Neural crest cell (in vitro differentiated cells): ENCODE measurements around the gene ETNPPL. TPM values are rescaled to one million over a fixed set of nuclear protein-coding genes. Genes with fewer than 3 reads are reported as not detected.

Experiments used
- DNase-seq: peaks from one replicate; pipeline ENCODE4 v3.0.0; 2021; ENCODE audit warnings: low read depth, mixed read lengths, low spot score
- H3K27ac Mint-ChIP-seq: one replicate; pipeline ENCODE4 v1.8.0; 2021; ENCODE audit warnings: mild to moderate bottlenecking, mixed read lengths; ENCODE audit not compliant: unreplicated experiment
- H3K27me3 Mint-ChIP-seq: 2 replicates; pipeline ENCODE4 v1.8.0; 2021; ENCODE audit warnings: low read depth, mild to moderate bottlenecking, mixed read lengths
- H3K36me3 Mint-ChIP-seq: 2 replicates; pipeline ENCODE4 v1.8.0; 2021; ENCODE audit warnings: low read depth, mild to moderate bottlenecking, mixed read lengths
- H3K4me1 Mint-ChIP-seq: 2 replicates; pipeline ENCODE4 v1.8.0; 2021; ENCODE audit warnings: mixed read lengths
- H3K4me3 Mint-ChIP-seq: one replicate; pipeline ENCODE4 v1.8.0; 2021; ENCODE audit warnings: mild to moderate bottlenecking, mixed read lengths
- H3K9me3 Mint-ChIP-seq: 2 replicates; pipeline ENCODE4 v1.8.0; 2021; ENCODE audit warnings: mixed read lengths
- long read RNA-seq: library from polyadenylated mRNA; unstranded; transcript quantifications from one replicate; pipeline ENCODE4 v2.0.0, GENCODE V29; 2020
- total RNA-seq: library from RNA; stranded (reverse); gene quantifications from 2 replicates; pipeline ENCODE4 v1.2.1, GENCODE V29; 2021
- TF ChIP-seq, protein P1 (sequence below): fragments of 200-600 bp; sonication (generic); conservative IDR thresholded peaks from 2 replicates; pipeline ENCODE4 v1.5.0; 2021; ENCODE audit warnings: antibody characterized with exemption, mild to moderate bottlenecking

ETNPPL gene
- total RNA-seq: 0.23 and 0.84 TPM in 2 replicates
- long read RNA-seq: 0 reads

- H3K27me3 Mint-ChIP-seq: peaks cover 46% of the 10 kb centered on the region
- no peaks in the 10 kb centered on the region for H3K9me3 Mint-ChIP-seq
- no peak within 1 kb of the TSS for H3K27ac Mint-ChIP-seq
- H3K4me1 Mint-ChIP-seq: peaks cover 13% of the 10 kb centered on the region
- no peaks in the 10 kb centered on the region for H3K36me3 Mint-ChIP-seq
- H3K4me3 Mint-ChIP-seq: peak within 1 kb of the TSS; percentile 84
- DNase-seq: peak; percentile 51
- TF ChIP-seq, protein P1, sequence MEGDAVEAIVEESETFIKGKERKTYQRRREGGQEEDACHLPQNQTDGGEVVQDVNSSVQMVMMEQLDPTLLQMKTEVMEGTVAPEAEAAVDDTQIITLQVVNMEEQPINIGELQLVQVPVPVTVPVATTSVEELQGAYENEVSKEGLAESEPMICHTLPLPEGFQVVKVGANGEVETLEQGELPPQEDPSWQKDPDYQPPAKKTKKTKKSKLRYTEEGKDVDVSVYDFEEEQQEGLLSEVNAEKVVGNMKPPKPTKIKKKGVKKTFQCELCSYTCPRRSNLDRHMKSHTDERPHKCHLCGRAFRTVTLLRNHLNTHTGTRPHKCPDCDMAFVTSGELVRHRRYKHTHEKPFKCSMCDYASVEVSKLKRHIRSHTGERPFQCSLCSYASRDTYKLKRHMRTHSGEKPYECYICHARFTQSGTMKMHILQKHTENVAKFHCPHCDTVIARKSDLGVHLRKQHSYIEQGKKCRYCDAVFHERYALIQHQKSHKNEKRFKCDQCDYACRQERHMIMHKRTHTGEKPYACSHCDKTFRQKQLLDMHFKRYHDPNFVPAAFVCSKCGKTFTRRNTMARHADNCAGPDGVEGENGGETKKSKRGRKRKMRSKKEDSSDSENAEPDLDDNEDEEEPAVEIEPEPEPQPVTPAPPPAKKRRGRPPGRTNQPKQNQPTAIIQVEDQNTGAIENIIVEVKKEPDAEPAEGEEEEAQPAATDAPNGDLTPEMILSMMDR: peak; percentile 33
Measured at GRCh38 chr4:108762559-108763225, at the start of gene ETNPPL. Gene ETNPPL (minus strand): TSS chr4:108763053. CDS start chr4:108762898, 155 bp downstream.

DNA sequence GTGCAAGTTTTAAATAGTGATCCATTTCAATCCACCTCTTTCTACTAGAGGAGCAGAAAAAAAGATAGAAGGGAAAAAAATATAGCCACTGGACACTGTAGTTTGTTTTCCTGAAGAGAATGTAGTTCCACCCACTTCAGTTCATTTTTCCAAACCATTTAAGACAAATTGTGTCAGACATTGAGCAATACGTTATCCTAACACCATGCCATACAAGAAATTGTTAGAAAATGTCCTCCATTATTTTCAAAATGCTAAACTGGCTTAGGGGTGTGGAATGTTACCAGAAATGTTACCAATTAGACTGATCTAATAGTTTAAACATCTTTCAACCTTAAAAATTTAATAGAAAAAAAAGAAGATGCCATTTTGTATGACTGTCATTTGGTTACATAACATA, 48.6 kb upstream of the ETNPPL start:
- TF ChIP-seq, protein P1: no peak
- Mint-ChIP-seq H3K27ac (no peak overlapping the region), H3K4me1 (no peaks in the 10 kb centered on the region), H3K27me3 (no peaks in the 10 kb centered on the region), H3K36me3 (no peaks in the 10 kb centered on the region), H3K9me3 (no peaks in the 10 kb centered on the region), H3K4me3 (no peak overlapping the region)
- no peak for DNase-seq

DNA sequence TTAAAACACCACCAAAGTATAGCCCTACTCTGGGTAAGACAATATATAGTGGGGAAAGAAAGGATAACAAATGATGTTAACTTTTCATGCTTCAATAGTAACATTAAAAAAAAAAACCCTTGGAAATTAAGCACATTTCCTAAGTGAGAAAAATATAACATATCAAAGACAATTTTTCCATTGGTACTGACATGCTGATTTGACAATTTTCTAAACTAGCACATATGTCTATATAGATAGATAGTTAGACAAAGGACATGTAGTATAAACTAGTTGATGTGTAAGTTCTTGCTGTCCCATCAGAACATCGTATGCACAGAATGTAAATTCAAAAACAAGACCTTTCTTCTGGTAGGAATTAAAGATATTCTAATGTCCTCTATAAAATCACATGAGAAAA, 47.2 kb upstream of the ETNPPL start:
- no peaks in the 10 kb centered on the region for H3K9me3 Mint-ChIP-seq
- H3K27ac Mint-ChIP-seq: no peak overlapping the region
- DNase-seq: no peak
- H3K4me3 Mint-ChIP-seq: no peak overlapping the region
- H3K27me3 Mint-ChIP-seq: no peaks in the 10 kb centered on the region
- no peaks in the 10 kb centered on the region for H3K4me1 Mint-ChIP-seq
- TF ChIP-seq, protein P1: no peak
- no peaks in the 10 kb centered on the region for H3K36me3 Mint-ChIP-seq

DNA sequence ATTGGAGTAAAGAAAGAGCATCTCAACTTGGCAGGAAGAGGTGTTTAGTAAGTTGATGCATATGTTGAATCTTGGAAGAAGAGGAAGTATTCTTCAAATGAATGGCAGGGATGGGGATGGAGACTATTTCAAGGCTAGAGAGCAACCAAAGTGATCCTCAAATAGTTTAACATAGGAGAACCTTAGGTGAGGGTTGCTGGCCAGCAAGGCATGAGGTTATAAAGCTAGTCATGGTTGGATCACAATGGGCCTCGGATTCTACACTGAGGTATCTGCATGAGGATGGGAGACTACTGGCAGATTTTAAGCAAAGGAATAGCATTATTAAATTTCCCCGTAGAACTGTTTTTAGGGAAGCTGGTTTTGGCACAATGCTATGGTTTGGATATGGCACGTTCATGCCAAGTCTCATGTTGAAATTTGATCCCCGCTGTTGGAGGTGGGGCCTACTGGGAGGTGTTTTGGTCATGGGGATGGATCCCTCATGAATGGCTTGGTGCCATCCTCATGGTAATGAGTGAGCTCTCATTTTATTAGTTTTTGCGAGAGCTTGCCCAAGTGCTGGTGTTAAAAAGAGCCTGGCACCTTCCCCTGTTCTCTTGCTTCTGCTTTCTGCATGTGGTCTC, 41.9 kb upstream of the ETNPPL start:
- TF ChIP-seq, protein P1: no peak
- no peak overlapping the region for H3K27ac Mint-ChIP-seq
- H3K36me3 Mint-ChIP-seq: no peaks in the 10 kb centered on the region
- H3K4me3 Mint-ChIP-seq: no peak overlapping the region
- H3K4me1 Mint-ChIP-seq: no peaks in the 10 kb centered on the region
- no peak for DNase-seq
- H3K27me3 Mint-ChIP-seq: no peaks in the 10 kb centered on the region
- H3K9me3 Mint-ChIP-seq: no peaks in the 10 kb centered on the region

DNA sequence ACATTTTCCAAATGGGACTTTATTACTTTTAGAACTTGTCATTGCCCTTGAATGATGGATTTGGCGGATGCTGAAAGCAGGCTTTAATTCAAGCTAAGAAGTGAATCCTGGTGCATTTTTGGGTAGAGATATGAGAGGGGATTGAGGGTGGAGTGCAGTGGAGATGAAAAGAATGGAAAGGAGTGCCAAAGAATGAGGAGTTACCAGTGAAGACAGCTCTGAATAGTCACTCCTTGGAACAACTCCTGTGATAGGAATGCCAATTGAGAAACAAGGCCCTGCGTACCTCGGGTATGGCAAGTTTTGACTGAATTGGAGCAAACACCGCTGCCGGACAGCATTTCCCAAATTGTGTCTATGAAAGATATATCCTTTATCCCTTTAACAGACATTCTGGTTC, 36.5 kb upstream of the ETNPPL start:
- H3K36me3 Mint-ChIP-seq: no peaks in the 10 kb centered on the region

More for the DNA sequence above, 36.5 kb upstream of the ETNPPL start:
- no peak overlapping the region for H3K4me3 Mint-ChIP-seq
- H3K4me1 Mint-ChIP-seq: no peaks in the 10 kb centered on the region
- no peak overlapping the region for H3K27ac Mint-ChIP-seq
- H3K9me3 Mint-ChIP-seq: no peaks in the 10 kb centered on the region
- TF ChIP-seq, protein P1: no peak
- no peaks in the 10 kb centered on the region for H3K27me3 Mint-ChIP-seq
- DNase-seq: no peak
